Glutamatergic neuron (in vitro differentiated cells): Measurements from ENCODE around the gene NUDT3. TPM values are rescaled to one million over a fixed set of nuclear protein-coding genes. Genes with fewer than 3 reads are reported as not detected.

Experiments used
- DNase-seq: peaks from one replicate; pipeline ENCODE4 v3.0.0; 2022
- H3K27ac Mint-ChIP-seq: one replicate; pipeline ENCODE4 v1.8.0; 2020; ENCODE audit warnings: mild to moderate bottlenecking, mixed read lengths, inconsistent platforms; ENCODE audit not compliant: unreplicated experiment
- H3K27me3 Mint-ChIP-seq: one replicate; pipeline ENCODE4 v1.8.0; 2020; ENCODE audit warnings: mild to moderate bottlenecking, moderate library complexity, mixed read lengths, inconsistent platforms; ENCODE audit not compliant: unreplicated experiment
- H3K36me3 Mint-ChIP-seq: one replicate; pipeline ENCODE4 v1.8.0; 2020; ENCODE audit warnings: mild to moderate bottlenecking, mixed read lengths, inconsistent platforms; ENCODE audit not compliant: unreplicated experiment
- H3K4me1 Mint-ChIP-seq: one replicate; pipeline ENCODE4 v1.8.0; 2020; ENCODE audit warnings: mild to moderate bottlenecking, low read depth, mixed read lengths, inconsistent platforms; ENCODE audit not compliant: unreplicated experiment
- H3K4me3 Mint-ChIP-seq: one replicate; pipeline ENCODE4 v1.8.0; 2020; ENCODE audit warnings: mild to moderate bottlenecking, mixed read lengths, inconsistent platforms; ENCODE audit not compliant: unreplicated experiment
- H3K9me3 Mint-ChIP-seq: one replicate; pipeline ENCODE4 v1.8.0; 2020; ENCODE audit warnings: mild to moderate bottlenecking, moderate library complexity, mixed read lengths, inconsistent platforms; ENCODE audit not compliant: unreplicated experiment
- total RNA-seq: library from RNA; stranded (reverse); fragmentation: NEBNext Ultra II Directional; extraction: Animal tissue kit (Norgen Biotek cat#: 25700); gene quantifications from one replicate; pipeline ENCODE4 v1.2.1, GENCODE V29; 2021; ENCODE audit not compliant: unreplicated experiment
- TF ChIP-seq, protein P1 (sequence below): fragments of 200-600 bp; sonication (generic); IDR thresholded peaks from one replicate; pipeline ENCODE4 v1.5.0; 2021; ENCODE audit not compliant: partially characterized antibody, unreplicated experiment

The NUDT3 gene
- total RNA-seq, 1 donor from 2014 or later: 76.1 TPM

DNA sequence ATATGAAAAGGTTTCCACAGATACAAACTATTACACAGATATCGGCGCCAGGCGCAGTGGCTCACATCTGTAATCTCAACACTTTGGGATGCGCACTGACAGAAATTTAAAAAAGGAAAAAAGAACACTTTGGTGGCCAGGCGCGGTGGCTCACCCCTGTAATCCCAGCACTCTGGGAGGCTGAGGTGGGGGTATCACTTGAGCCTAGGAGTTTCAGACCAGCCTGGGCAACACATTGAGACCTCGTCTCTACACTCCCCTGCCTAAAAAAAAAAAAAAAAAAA, 41.6 kb downstream of the NUDT3 start:
- H3K27ac Mint-ChIP-seq: peak overlapping the region; percentile 77

DNA sequence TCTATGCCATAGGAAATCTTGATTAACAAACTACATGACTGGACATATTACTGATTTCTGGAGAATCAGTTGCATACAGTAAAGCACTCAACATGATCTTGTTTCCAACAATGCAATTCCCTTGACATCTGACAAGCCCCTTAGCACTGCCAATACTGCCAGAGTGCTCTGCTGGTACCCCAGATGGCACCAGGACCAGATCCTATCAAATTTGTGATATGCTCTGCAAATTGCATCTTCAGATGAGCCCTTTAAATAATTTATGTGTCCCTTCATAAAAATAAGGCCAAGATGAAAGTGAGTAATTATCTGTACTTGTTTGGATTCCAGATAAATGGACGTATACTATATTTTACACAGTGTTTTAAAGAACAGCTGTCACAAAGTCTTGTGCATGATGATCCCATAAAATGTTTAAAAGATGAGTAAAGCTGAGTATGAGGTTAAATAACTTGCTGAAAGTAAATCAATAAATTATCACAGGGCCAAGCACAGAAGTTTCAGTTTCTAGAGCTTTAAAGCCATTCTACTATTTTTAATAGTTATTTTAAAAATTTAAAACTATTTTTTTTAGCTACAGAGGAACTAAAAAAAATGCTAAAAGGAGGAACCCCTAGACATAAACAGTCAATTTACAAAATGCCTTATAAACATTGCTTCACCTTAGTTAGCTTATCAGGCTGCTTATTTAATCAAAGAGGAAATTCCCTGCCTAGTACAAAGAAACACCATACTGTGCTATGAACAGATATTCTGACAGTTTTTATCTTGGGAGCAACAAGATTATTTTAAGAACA, 42.1 kb downstream of the NUDT3 start:
- peaks cover 2% of the 10 kb centered on the region for H3K27me3 Mint-ChIP-seq
- TF ChIP-seq, protein P1, sequence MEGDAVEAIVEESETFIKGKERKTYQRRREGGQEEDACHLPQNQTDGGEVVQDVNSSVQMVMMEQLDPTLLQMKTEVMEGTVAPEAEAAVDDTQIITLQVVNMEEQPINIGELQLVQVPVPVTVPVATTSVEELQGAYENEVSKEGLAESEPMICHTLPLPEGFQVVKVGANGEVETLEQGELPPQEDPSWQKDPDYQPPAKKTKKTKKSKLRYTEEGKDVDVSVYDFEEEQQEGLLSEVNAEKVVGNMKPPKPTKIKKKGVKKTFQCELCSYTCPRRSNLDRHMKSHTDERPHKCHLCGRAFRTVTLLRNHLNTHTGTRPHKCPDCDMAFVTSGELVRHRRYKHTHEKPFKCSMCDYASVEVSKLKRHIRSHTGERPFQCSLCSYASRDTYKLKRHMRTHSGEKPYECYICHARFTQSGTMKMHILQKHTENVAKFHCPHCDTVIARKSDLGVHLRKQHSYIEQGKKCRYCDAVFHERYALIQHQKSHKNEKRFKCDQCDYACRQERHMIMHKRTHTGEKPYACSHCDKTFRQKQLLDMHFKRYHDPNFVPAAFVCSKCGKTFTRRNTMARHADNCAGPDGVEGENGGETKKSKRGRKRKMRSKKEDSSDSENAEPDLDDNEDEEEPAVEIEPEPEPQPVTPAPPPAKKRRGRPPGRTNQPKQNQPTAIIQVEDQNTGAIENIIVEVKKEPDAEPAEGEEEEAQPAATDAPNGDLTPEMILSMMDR: no peak
- peaks cover 23% of the 10 kb centered on the region for H3K4me1 Mint-ChIP-seq
- peak overlapping the region; percentile 89 for H3K27ac Mint-ChIP-seq
- H3K4me3 Mint-ChIP-seq: peak overlapping the region; percentile 59
- H3K9me3 Mint-ChIP-seq: peaks cover 10% of the 10 kb centered on the region
- DNase-seq: peak; percentile 39
- H3K36me3 Mint-ChIP-seq: no peaks in the 10 kb centered on the region

More for the DNA sequence above, 41.6 kb downstream of the NUDT3 start:
- TF ChIP-seq, protein P1: no peak
- peaks cover 10% of the 10 kb centered on the region for H3K9me3 Mint-ChIP-seq
- H3K4me3 Mint-ChIP-seq: no peak overlapping the region
- DNase-seq: no peak
- peaks cover 2% of the 10 kb centered on the region for H3K27me3 Mint-ChIP-seq
- H3K4me1 Mint-ChIP-seq: peaks cover 24% of the 10 kb centered on the region
- no peaks in the 10 kb centered on the region for H3K36me3 Mint-ChIP-seq

DNA sequence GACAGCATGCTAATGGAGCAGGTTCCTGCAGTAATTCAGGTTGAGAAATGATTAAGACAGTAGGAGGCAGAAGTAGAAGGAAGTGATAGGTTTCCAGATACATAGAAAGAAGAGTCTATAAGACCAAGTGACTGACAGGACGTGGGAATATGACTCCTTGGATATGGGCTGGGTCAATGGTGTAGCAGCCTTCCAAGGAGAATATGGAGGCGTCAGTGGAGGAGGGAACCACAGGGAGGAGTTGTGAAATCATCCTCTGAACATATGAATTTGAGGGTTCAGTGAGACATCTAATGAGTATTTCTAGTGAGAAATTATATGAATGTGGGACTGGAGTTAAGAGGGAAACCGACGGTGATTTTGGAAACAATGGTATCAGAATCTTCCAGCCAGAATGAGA, 43.3 kb downstream of the NUDT3 start:
- Mint-ChIP-seq H3K36me3 (no peaks in the 10 kb centered on the region), H3K27ac (peak overlapping the region; percentile 89), H3K9me3 (peaks cover 8% of the 10 kb centered on the region), H3K4me1 (peaks cover 23% of the 10 kb centered on the region), H3K4me3 (peak overlapping the region; percentile 5), H3K27me3 (peaks cover 2% of the 10 kb centered on the region)
- TF ChIP-seq, protein P1: no peak
- DNase-seq: no peak

DNA sequence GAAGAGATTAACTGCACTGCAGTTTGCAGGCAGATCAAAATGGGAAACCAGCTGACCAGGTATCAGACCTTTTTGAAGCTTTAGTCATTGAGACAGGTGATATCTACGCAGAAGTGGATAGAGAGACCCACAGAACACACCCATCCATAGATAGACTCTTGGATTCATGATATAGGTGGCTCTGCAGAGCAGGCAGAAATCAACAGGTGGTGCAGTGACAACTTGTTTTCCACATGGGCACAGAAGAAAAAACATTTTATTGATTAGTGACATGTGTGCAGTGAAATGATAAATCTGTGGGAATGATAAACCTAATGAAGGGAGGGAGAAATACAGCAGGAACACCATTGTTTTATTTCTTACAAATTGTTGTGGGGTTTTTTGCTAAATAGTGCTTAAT, 45.2 kb downstream of the NUDT3 start:
- no peak for DNase-seq
- no peak overlapping the region for H3K4me3 Mint-ChIP-seq
- peak overlapping the region; percentile 8 for H3K27ac Mint-ChIP-seq
- H3K36me3 Mint-ChIP-seq: peaks cover 5% of the 10 kb centered on the region
- TF ChIP-seq, protein P1: no peak
- H3K27me3 Mint-ChIP-seq: peaks cover 2% of the 10 kb centered on the region
- peaks cover 26% of the 10 kb centered on the region for H3K4me1 Mint-ChIP-seq
- H3K9me3 Mint-ChIP-seq: peaks cover 11% of the 10 kb centered on the region

DNA sequence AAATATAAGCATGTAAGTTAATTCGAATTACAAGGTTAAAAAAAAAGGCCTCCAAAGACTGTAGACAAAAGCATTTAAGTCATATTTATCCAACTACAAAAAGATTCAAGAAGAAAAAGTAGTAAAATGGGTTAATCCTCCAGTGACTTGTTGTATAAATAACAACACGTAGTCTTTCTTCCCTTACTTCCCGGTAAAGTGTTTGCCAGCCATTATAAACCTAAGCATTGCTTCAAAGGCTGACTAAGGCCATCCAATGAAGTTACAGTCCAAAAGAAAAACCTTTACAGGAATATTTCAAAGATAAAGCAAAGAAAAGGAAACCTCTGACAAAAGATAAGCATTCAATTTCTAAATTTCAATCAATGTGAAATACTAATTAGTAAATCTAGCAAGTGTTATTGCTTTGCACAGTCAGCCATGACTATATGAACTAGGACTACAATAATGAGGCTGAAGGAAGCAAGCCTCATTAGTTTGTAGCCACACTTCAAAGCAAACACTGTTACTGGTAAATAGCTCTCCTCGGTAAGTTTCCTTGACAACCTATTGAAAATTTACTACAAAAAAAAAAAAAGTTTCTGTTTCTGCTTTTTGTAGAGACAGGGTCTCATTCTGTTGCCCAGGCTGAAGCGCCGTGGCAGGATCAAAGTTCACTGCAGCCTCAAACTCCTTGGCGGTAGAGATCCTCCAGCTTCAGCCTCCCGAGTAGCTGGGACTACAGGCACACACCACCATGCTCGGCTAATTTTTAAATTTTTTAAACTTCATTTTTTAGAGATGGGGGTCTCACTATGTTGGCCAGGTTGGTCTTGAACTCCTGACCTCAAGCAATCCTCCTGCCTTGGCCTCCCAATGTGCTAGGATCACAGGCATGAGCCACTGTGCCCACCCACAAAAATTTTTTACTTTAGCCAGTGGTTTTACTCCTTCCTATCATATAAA, 46.0 kb downstream of the NUDT3 start:
- TF ChIP-seq, protein P1: no peak
- Mint-ChIP-seq H3K4me1 (peaks cover 33% of the 10 kb centered on the region), H3K27ac (no peak overlapping the region), H3K9me3 (peaks cover 11% of the 10 kb centered on the region), H3K27me3 (peaks cover 2% of the 10 kb centered on the region), H3K4me3 (no peak overlapping the region), H3K36me3 (peaks cover 5% of the 10 kb centered on the region)
- no peak for DNase-seq
